ENCODE data around the gene STAT6. TPM values are rescaled to one million over a fixed set of nuclear protein-coding genes. Genes with fewer than 3 reads are reported as not detected.
A peak's percentile ranks its signal among the peaks of the same experiment; 100 is the strongest.

The STAT6 gene
- total and polyA plus RNA-seq, 2 donors (not counting 1 experiment from before 2014, with no cell fraction given): 103 to 123 TPM

DNA sequence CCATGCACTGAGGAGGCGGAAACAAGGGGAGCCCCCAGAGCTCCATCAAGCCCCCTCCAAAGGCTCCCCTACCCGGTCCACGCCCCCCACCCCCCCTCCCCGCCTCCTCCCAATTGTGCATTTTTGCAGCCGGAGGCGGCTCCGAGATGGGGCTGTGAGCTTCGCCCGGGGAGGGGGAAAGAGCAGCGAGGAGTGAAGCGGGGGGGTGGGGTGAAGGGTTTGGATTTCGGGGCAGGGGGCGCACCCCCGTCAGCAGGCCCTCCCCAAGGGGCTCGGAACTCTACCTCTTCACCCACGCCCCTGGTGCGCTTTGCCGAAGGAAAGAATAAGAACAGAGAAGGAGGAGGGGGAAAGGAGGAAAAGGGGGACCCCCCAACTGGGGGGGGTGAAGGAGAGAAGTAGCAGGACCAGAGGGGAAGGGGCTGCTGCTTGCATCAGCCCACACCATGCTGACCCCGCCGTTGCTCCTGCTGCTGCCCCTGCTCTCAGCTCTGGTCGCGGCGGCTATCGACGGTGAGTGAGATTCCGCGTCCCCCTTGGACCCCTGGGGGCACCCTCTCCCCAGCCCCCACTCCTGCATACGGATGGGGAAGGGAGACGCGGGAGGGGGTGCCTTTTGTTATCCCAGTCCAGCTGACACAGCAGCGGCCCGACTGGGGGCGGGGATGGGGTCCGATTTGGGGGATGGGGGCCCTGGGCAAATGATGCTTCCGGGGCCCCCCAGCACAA lies 17.5 kb upstream of the STAT6 start:
- no peak for DNase-seq (ENCODE audit: low read depth in 2 of 2)

DNA sequence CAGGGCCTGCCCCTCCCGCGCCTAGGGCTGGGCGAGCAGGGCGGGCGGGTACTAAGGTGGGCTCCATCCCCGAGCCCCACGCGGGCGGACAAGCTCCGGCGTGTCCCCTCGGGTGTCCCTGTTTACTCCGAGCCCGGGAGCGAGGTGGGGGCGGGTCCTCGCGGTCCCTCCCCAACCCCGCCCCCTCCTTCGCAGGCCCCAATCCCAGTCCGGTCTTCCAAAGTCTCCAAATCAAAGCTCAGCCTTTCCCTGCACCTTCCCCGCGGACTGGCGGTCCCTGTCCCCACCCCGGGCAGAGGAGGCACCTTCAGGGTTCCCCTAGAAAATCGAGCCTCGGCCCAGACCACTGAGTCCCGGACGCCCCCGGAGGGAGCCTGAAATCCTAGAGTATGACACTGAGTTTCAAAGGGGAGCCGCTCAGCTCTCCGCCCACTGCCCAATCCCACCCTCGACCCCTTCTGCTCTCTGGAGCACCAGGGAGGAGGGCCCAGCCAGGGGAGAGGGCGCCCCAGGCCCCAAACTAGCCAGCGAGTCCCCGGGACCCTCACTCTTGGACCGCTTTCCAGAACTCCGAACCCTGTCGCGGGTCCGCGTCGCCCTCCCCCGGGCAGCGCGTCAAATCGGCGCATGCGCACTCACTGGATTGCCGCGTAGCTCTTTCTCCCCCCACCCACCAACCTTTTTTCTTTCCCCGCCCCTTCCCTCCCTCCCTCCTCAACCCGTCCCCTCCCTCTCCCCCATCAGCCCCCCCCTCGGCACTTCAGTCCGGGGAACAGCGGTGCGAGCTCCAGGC lies 16.8 kb upstream of the STAT6 start, which contains the start of gene LRP1:
Gene LRP1 (plus strand): TSS at position 758 of the 793 bp plus-strand sequence. CDS start 482 bp downstream, outside the sequence.
- Histone ChIP-seq H3K4me1 (ENCODE audit: control insufficient read depth, extremely low read depth, insufficient read depth, low read length) (peaks cover 27% of the 10 kb centered on the region), H3K27ac (ENCODE audit: insufficient read depth, low read length) (peak within 1 kb of the TSS; percentile 73)

More for the DNA sequence above, 17.5 kb upstream of the STAT6 start:
- TF ChIP-seq, protein P1, sequence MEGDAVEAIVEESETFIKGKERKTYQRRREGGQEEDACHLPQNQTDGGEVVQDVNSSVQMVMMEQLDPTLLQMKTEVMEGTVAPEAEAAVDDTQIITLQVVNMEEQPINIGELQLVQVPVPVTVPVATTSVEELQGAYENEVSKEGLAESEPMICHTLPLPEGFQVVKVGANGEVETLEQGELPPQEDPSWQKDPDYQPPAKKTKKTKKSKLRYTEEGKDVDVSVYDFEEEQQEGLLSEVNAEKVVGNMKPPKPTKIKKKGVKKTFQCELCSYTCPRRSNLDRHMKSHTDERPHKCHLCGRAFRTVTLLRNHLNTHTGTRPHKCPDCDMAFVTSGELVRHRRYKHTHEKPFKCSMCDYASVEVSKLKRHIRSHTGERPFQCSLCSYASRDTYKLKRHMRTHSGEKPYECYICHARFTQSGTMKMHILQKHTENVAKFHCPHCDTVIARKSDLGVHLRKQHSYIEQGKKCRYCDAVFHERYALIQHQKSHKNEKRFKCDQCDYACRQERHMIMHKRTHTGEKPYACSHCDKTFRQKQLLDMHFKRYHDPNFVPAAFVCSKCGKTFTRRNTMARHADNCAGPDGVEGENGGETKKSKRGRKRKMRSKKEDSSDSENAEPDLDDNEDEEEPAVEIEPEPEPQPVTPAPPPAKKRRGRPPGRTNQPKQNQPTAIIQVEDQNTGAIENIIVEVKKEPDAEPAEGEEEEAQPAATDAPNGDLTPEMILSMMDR (conservative IDR thresholded peaks at IDR 0.05 in 1 of 2, IDR thresholded peaks at IDR 0.05 in 1 of 2; ENCODE audit: low read depth in 1 of 2, low read length in 2 of 2): no peak
- TF ChIP-seq EZH2 (IDR thresholded peaks at IDR 0.05; ENCODE audit: low read length, missing control alignments): no peak
- peak overlapping the region; percentile 70 to 95 (median 91) for H3K4me3 ChIP-seq (replicated peaks in 1 of 4; ENCODE audit: control extremely low read depth in 1 of 4, insufficient read depth in 1 of 4, low read depth in 3 of 4, low read length in 4 of 4)
- peak overlapping the region; percentile 77 for H3K9ac ChIP-seq (ENCODE audit: insufficient read depth, low read length)
- peaks cover 51% of the 10 kb centered on the region for H3K79me2 ChIP-seq (ENCODE audit: control insufficient read depth, insufficient read depth, low read length)
- peak overlapping the region; percentile 73 for H3K27ac ChIP-seq (ENCODE audit: insufficient read depth, low read length)
- H2AFZ ChIP-seq (ENCODE audit: low read length): no peak overlapping the region
- H3K36me3 ChIP-seq (ENCODE audit: control insufficient read depth, insufficient read depth, low read length): peaks cover 4% of the 10 kb centered on the region
- no peaks in the 10 kb centered on the region for H3K27me3 ChIP-seq (ENCODE audit: control insufficient read depth, insufficient read depth, low read length)
- peaks cover 33% of the 10 kb centered on the region for H3K4me1 ChIP-seq (ENCODE audit: control insufficient read depth, extremely low read depth, insufficient read depth, low read length)
- H3K9me3 ChIP-seq (ENCODE audit: control insufficient read depth, insufficient read depth, low read depth, low read length): no peaks in the 10 kb centered on the region
- no peaks in the 10 kb centered on the region for H4K20me1 ChIP-seq (ENCODE audit: control insufficient read depth, extremely low read depth, insufficient read depth, low read length)
- peak overlapping the region; percentile 25 for H3K4me2 ChIP-seq (ENCODE audit: extremely low read depth, insufficient read depth, low read length)

More for the DNA sequence above, 16.8 kb upstream of the STAT6 start, which contains the start of gene LRP1:
- peak within 1 kb of the TSS; percentile 74 for H2AFZ ChIP-seq (ENCODE audit: low read length)
- no peaks in the 10 kb centered on the region for H4K20me1 ChIP-seq (ENCODE audit: control insufficient read depth, extremely low read depth, insufficient read depth, low read length)
- peak; percentile 80 to 89 for DNase-seq (ENCODE audit: low read depth in 2 of 2)
- peak within 1 kb of the TSS; percentile 77 for H3K9ac ChIP-seq (ENCODE audit: insufficient read depth, low read length)
- peak within 1 kb of the TSS; percentile 70 to 95 (median 91) for H3K4me3 ChIP-seq (replicated peaks in 1 of 4; ENCODE audit: control extremely low read depth in 1 of 4, insufficient read depth in 1 of 4, low read depth in 3 of 4, low read length in 4 of 4)
- no peak for TF ChIP-seq EZH2 (IDR thresholded peaks at IDR 0.05; ENCODE audit: low read length, missing control alignments)
- TF ChIP-seq, protein P1 (conservative IDR thresholded peaks at IDR 0.05 in 1 of 2, IDR thresholded peaks at IDR 0.05 in 1 of 2; ENCODE audit: low read depth in 1 of 2, low read length in 2 of 2): no peak
- H3K79me2 ChIP-seq (ENCODE audit: control insufficient read depth, insufficient read depth, low read length): peaks cover 44% of the 10 kb centered on the region
- H3K36me3 ChIP-seq (ENCODE audit: control insufficient read depth, insufficient read depth, low read length): peaks cover 4% of the 10 kb centered on the region
- H3K27me3 ChIP-seq (ENCODE audit: control insufficient read depth, insufficient read depth, low read length): no peaks in the 10 kb centered on the region
- H3K4me2 ChIP-seq (ENCODE audit: extremely low read depth, insufficient read depth, low read length): peak within 1 kb of the TSS; percentile 91
- no peaks in the 10 kb centered on the region for H3K9me3 ChIP-seq (ENCODE audit: control insufficient read depth, insufficient read depth, low read depth, low read length)
